Stimulated activated naive B cell treated with anti-CD40 and anti-IgM and Interleukin-4, amounts not matched to agents 10 μg/mL and 1 μg/mL and 100 μg/mL, for 72 hours (primary cell): ENCODE results near the gene DGKB.

Experiments
- ATAC-seq, 2 donors: fragments of 150-1000 bp; cut with Tn5 transposase; replicated peaks; 2 replicates each; pipeline ENCODE4 v1.10.0; 2021; ENCODE audit warnings: moderate library complexity in 1 of 2
- DNase-seq: peaks from one replicate; pipeline ENCODE4 v3.0.0; 2021
- H3K27ac Mint-ChIP-seq: one replicate; pipeline ENCODE4 v1.8.0; 2022; ENCODE audit warnings: mild to moderate bottlenecking, mixed read lengths
- H3K27me3 Mint-ChIP-seq, 2 donors: one replicate each; pipeline ENCODE4 v1.8.0; 2022; ENCODE audit warnings: mixed read lengths in 2 of 2
- H3K36me3 Mint-ChIP-seq, 2 donors: one replicate each; pipeline ENCODE4 v1.8.0; 2022; ENCODE audit warnings: mixed read lengths in 2 of 2, mild to moderate bottlenecking in 1 of 2
- H3K4me1 Mint-ChIP-seq, 2 donors: one replicate each; pipeline ENCODE4 v1.8.0; 2022; ENCODE audit warnings: mixed read lengths in 2 of 2, mild to moderate bottlenecking in 1 of 2
- H3K4me3 Mint-ChIP-seq, 2 donors: one replicate each; pipeline ENCODE4 v1.8.0; 2022; ENCODE audit warnings: mild to moderate bottlenecking in 2 of 2, mixed read lengths in 2 of 2, moderate library complexity in 1 of 2
- H3K9me3 Mint-ChIP-seq, 2 donors: one replicate each; pipeline ENCODE4 v1.8.0; 2022; ENCODE audit warnings: mixed read lengths in 2 of 2, mild to moderate bottlenecking in 1 of 2

The DGKB gene

DNA sequence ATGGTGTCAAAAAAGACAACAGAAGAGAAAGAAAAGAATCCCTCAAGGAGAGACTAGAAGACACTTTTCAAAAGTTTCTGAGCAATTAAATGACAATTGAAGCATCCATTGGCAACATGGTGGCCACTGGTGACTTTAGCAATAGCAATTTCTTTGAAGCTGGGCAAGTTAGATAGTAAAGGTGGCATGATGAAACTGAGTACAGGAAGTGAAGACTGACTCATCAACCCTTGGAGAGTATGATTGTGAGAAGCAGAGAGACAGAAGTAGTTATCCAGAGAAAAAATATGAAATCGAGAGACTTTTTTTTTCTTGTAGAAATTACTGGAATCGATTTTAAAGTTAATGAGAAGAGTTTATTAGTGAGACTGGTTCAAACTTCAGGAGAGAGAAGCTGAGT lies 52.5 kb downstream of the DGKB start:
- ATAC-seq (no peak), DNase-seq (no peak)
- H3K4me3 Mint-ChIP-seq = no peak overlapping the region
- H3K27me3 Mint-ChIP-seq = no peaks in the 10 kb centered on the region
- H3K4me1 Mint-ChIP-seq = no peaks in the 10 kb centered on the region
- no peak overlapping the region for H3K27ac Mint-ChIP-seq
- no peaks in the 10 kb centered on the region for H3K36me3 Mint-ChIP-seq
- no peaks in the 10 kb centered on the region for H3K9me3 Mint-ChIP-seq

DNA sequence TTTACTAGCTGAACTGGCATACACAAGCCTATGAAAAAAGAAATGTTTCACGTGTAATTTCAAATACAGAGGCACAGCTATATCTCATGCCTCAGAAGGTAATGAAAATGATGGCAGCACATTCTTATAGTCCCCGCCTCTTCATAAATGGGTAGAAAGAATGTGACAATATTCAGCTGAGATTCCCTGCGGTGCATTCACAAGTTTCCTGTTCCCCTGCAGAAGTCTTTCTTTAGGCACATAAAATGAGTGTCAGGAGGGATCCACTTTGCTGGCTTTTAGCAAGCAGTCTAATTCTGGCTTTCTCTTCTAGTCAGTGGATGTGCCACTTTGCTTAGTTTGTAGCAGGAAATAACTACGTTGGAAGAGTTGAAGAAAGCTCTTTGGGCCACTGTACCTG lies 56.1 kb downstream of the DGKB start:
- no peak for ATAC-seq
- no peak overlapping the region for H3K4me3 Mint-ChIP-seq

DNA sequence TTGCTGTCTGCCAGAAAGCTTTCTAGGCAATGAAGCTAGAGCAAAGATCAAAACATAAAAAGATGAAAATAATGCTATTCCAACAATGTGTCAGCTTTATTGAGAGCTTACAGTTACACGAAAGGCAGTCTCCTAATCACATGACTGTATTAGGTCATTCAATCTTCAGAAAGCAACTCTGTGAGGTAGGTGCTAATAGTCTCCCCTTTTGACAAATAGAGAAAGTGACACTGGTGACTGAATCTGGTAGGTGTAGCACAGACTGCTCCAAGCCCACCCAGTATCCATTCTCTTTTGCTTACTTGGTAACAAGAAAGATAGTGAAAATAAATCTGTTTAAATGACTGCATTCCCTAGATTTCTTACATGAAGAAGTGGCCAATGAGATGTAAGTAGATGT lies 58.8 kb downstream of the DGKB start:
- Mint-ChIP-seq H3K9me3 (no peaks in the 10 kb centered on the region), H3K4me1 (no peaks in the 10 kb centered on the region), H3K36me3 (no peaks in the 10 kb centered on the region), H3K27me3 (no peaks in the 10 kb centered on the region), H3K4me3 (no peak overlapping the region), H3K27ac (no peak overlapping the region)
- ATAC-seq (no peak), DNase-seq (no peak)

More for the DNA sequence above, 56.1 kb downstream of the DGKB start:
- no peak for DNase-seq
- Mint-ChIP-seq H3K9me3 (no peaks in the 10 kb centered on the region), H3K27ac (no peak overlapping the region), H3K4me1 (no peaks in the 10 kb centered on the region), H3K27me3 (no peaks in the 10 kb centered on the region), H3K36me3 (no peaks in the 10 kb centered on the region)

DNA sequence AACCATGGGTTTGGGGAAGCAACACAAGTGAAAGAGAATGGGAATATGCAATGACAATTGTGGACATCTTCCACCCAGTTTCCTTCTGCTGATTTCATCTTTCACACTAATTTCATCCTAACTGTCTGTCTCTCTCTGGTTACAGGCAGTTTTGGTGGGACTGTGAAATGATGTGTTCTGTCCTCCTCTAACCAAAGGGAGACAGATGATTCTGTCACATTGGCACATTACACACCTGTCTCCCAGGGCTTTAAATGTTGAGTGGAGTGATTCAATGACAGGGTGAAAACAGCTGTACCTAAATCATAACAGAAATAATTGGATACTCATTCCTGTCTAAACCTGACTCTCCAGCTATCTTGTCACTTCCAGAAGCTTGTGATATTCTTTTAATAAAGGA lies 60.0 kb downstream of the DGKB start:
- H3K9me3 Mint-ChIP-seq = no peaks in the 10 kb centered on the region
- H3K4me3 Mint-ChIP-seq = no peak overlapping the region
- no peaks in the 10 kb centered on the region for H3K36me3 Mint-ChIP-seq
- H3K27me3 Mint-ChIP-seq = no peaks in the 10 kb centered on the region
- H3K4me1 Mint-ChIP-seq = no peaks in the 10 kb centered on the region
- no peak for DNase-seq
- H3K27ac Mint-ChIP-seq = no peak overlapping the region
- ATAC-seq = no peak

DNA sequence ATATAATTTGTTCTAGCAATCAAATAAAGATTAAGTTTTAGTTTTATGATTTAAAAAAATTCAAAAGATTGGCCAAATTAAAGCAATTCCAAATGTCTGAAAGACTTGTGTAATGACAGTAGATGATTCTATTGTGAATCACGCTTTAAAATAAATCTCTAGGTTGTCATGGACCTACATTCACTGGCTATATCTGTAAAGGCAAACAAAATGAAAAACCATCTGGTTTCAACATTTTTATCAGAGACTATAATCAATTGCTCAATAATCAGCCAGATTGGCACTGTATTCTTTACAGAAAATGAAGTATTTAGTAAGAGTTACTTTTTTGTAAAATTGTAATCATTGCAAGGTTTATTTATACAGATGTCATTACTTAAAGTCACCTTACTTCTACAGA lies 60.7 kb downstream of the DGKB start:
- DNase-seq (no peak), ATAC-seq (no peak)
- Mint-ChIP-seq H3K27ac (no peak overlapping the region), H3K9me3 (no peaks in the 10 kb centered on the region), H3K4me3 (no peak overlapping the region), H3K27me3 (no peaks in the 10 kb centered on the region), H3K4me1 (no peaks in the 10 kb centered on the region), H3K36me3 (no peaks in the 10 kb centered on the region)

DNA sequence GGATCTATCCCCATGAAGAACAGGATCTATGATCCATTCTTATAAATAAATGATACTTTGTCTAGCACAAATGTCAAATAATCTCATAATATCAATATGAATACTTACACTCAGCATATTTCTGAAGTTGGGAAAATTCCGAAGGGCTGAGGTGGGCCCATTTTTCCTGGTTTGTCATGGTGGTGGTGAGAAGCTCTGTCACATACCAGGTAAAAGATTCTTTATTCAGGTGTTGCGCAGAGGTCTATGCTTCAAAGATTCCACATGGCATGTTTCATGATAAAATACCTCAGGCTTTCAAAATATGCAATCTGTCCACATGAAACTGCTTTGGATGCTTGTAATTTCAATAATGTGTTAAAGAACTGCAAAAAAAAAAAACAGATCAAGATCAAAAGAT lies 61.5 kb downstream of the DGKB start:
- DNase-seq (no peak), ATAC-seq (no peak)
- H3K36me3 Mint-ChIP-seq = no peaks in the 10 kb centered on the region
- H3K27me3 Mint-ChIP-seq = no peaks in the 10 kb centered on the region
- no peak overlapping the region for H3K27ac Mint-ChIP-seq
- H3K4me1 Mint-ChIP-seq = no peaks in the 10 kb centered on the region
- no peaks in the 10 kb centered on the region for H3K9me3 Mint-ChIP-seq
- H3K4me3 Mint-ChIP-seq = no peak overlapping the region

DNA sequence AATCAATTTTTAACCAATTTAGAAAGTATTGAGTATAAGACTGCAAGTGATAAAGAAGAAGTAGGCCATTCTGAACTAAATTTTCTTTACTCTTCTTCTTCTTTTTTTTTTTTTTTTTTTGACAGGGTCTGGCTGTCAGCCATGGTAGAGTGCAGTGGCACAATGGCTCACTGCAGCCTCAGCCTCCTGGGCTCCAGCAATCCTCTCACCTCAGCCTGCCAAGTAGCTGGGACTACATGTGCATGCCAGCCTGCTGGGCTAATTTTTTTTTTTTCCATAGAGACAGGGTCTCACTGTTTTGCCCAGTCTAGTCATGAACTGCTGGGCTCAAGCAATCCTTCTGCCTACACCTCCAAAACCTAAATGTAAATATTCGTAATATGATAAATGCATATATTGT lies 63.2 kb downstream of the DGKB start:
- ATAC-seq (no peak), DNase-seq (no peak)
- H3K9me3 Mint-ChIP-seq = no peaks in the 10 kb centered on the region
- H3K4me1 Mint-ChIP-seq = no peaks in the 10 kb centered on the region
- no peaks in the 10 kb centered on the region for H3K27me3 Mint-ChIP-seq
- H3K4me3 Mint-ChIP-seq = no peak overlapping the region
- H3K27ac Mint-ChIP-seq = no peak overlapping the region
- H3K36me3 Mint-ChIP-seq = no peaks in the 10 kb centered on the region

DNA sequence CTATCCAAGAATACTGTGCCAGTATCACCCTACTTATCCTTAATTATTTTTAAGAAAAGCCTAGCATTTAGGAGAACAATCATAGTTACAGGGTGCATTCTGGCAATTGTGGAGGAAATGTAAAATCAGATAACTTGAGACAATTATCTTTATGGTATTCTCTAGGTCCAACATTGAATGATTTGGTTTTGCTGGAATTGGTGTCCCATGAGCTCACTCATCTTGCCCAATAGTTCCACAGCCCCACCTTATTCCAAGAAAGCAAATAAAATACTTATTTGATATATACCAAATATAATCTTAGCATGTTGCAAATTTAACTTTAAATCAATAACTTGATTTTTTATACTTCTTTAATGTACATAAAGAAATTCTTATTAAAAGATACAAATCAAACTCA lies 65.3 kb downstream of the DGKB start:
- no peak for ATAC-seq
- H3K27ac Mint-ChIP-seq = no peak overlapping the region

DNA sequence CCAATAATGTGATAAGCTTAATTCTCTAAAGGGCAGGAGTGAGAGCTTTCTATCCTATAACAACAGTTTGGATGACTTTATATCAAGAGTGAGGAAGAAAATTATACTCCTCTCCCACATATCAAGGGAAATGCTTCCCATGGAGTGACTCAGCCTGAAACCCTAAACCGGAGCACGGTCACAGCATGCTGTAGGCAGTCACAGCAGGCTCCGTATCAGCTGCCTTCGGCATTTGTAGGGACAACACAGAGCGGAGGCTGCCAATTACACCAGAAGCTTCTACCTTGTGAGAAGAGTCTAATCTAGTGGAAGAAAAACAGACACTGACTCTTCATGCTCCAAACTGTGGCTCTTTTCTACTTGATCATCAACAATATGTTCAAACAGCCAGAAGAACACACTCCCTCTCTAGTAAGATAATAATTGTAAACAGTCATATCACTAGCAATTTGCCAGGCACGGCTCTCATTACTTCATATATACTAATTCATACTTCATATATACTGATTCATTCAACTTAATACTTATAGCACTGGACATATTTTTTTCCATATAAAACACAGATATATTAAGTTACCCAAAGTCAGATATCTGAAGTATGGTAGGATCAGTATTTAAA lies 65.9 kb downstream of the DGKB start:
- Mint-ChIP-seq H3K4me3 (no peak overlapping the region), H3K9me3 (no peaks in the 10 kb centered on the region), H3K4me1 (no peaks in the 10 kb centered on the region), H3K36me3 (no peaks in the 10 kb centered on the region), H3K27me3 (no peaks in the 10 kb centered on the region), H3K27ac (no peak overlapping the region)
- DNase-seq = no peak
- no peak for ATAC-seq

More for the DNA sequence above, 65.3 kb downstream of the DGKB start:
- H3K4me3 Mint-ChIP-seq = no peak overlapping the region
- H3K9me3 Mint-ChIP-seq = no peaks in the 10 kb centered on the region
- no peaks in the 10 kb centered on the region for H3K36me3 Mint-ChIP-seq
- H3K4me1 Mint-ChIP-seq = no peaks in the 10 kb centered on the region
- DNase-seq = no peak
- H3K27me3 Mint-ChIP-seq = no peaks in the 10 kb centered on the region

DNA sequence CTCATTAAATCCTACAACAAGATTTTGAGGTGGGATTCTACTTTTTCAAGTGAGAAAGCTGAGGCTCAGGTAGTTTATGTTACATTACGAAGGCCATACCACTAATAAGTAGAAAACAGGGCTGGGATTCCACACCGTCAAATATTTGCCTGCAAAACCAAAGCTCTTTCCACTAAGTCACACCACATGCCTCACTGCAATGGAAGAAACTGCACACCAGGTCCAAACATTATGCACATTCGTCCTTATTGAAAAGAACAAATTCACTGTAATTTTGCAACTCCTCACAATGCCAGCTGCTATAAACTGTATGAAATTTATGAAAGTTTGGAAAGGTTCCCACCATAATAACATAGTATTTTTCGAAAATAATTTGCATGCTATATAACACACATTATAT lies 66.5 kb downstream of the DGKB start:
- DNase-seq (no peak), ATAC-seq (no peak)
- no peak overlapping the region for H3K4me3 Mint-ChIP-seq
- H3K4me1 Mint-ChIP-seq = no peaks in the 10 kb centered on the region
- H3K27me3 Mint-ChIP-seq = no peaks in the 10 kb centered on the region
- no peaks in the 10 kb centered on the region for H3K9me3 Mint-ChIP-seq
- no peak overlapping the region for H3K27ac Mint-ChIP-seq
- no peaks in the 10 kb centered on the region for H3K36me3 Mint-ChIP-seq

DNA sequence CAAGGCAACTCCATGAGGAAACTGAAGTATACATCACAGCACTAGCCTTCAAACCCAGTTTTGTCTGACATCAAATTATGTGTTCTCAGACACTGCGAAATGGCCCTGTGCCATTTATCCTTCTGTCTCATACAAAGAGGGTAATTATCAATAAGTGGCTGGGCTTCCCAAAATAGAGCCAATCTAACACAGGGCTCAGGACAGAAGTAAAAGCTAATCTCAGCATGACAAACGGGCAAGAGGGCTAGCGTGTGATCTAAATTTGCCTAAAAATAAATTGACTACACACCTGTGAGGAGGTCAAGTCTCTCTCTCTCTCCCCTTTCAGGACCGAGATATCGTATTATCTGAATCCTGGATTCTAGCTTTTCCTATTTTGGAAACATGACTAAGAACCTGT lies 67.2 kb downstream of the DGKB start:
- no peak for ATAC-seq
- no peaks in the 10 kb centered on the region for H3K9me3 Mint-ChIP-seq

DNA sequence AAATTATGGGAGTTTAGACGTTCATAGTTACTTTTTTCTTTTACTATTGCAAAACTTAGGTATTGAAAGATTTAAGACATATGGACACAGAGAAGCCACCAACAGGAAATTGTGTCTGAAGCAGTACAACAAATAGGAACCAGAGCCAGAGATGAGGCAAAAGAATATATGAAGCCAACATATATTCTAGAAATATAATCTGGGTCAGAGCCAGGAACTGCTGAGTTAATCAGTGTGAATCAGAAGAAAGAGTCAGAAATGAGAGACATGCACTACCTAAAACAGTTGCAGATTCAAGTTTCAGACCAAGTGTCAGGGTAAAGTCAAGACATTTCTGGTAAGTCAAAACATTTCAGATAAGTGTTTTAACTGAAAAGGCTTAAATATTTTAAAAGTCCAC lies 67.7 kb downstream of the DGKB start:
- Mint-ChIP-seq H3K9me3 (no peaks in the 10 kb centered on the region), H3K4me1 (no peaks in the 10 kb centered on the region), H3K27me3 (no peaks in the 10 kb centered on the region), H3K27ac (no peak overlapping the region), H3K36me3 (no peaks in the 10 kb centered on the region), H3K4me3 (no peak overlapping the region)
- ATAC-seq (no peak), DNase-seq (no peak)

More for the DNA sequence above, 67.2 kb downstream of the DGKB start:
- Mint-ChIP-seq H3K4me3 (no peak overlapping the region), H3K27me3 (no peaks in the 10 kb centered on the region), H3K4me1 (no peaks in the 10 kb centered on the region), H3K27ac (no peak overlapping the region), H3K36me3 (no peaks in the 10 kb centered on the region)
- no peak for DNase-seq

DNA sequence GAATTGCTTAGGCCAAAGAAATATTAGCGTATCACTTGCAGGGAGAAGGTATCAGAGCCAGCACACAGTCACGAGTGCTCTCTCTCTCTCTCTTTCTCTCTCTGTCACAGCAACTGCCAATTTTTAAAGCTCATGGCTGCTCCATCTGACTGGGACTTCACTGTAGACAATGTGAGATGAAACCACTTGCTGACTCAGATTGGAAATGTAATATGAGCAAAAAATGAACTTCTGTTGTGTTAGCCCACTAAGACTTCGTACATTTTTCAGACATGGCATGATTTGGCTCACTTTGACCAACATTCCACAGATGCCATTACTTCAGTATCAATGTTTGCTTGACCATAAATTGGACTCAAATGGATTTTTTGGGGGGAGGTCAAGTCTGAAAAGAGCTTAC lies 68.1 kb downstream of the DGKB start:
- H3K36me3 Mint-ChIP-seq = no peaks in the 10 kb centered on the region
- ATAC-seq (no peak), DNase-seq (no peak)
- H3K27me3 Mint-ChIP-seq = no peaks in the 10 kb centered on the region
- no peaks in the 10 kb centered on the region for H3K9me3 Mint-ChIP-seq
- H3K4me1 Mint-ChIP-seq = no peaks in the 10 kb centered on the region
- H3K27ac Mint-ChIP-seq = no peak overlapping the region
- H3K4me3 Mint-ChIP-seq = no peak overlapping the region

DNA sequence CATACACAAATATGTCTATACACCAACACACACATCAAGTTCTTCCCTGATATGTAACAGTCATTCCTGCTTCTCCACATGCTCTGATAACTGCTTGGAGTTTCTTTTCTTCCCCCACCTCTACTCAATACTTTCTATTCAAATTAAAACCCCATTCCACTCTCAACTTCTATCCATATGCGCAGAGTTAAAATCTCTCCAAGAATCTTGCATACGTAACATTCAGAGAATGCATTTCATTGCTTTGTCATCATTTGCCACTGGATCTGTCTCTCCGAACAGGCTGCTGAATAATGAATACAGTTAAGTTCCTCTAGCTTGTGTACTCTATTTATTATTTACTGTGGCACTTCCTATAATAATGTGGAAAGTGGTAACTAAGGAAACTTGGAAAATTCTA lies 68.8 kb downstream of the DGKB start:
- H3K9me3 Mint-ChIP-seq = no peaks in the 10 kb centered on the region
- no peaks in the 10 kb centered on the region for H3K4me1 Mint-ChIP-seq
- H3K27me3 Mint-ChIP-seq = no peaks in the 10 kb centered on the region
- no peak for ATAC-seq
- no peak overlapping the region for H3K4me3 Mint-ChIP-seq
- no peak for DNase-seq
- H3K27ac Mint-ChIP-seq = no peak overlapping the region
- H3K36me3 Mint-ChIP-seq = no peaks in the 10 kb centered on the region

DNA sequence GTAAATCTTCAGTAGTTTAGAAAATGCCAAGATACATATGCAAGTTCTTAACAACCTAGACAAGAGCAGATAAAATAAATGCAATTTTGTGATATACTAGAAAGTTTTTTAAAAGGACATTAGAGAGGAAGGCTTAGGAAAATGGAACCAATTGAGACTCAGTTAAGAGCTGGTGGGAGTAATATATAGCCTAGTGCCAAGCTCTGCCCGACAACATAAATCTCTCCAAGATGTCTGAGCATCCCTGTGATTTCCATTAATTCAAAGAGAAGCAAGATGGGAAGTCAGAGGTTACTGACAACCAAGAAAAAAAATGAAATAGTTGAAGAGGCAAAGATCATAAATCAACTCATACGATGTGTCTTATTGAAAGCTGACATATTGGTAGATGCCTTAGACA lies 74.5 kb downstream of the DGKB start:
- Mint-ChIP-seq H3K27me3 (no peaks in the 10 kb centered on the region), H3K9me3 (peaks cover 0 to 3% of the 10 kb centered on the region in 2 donors), H3K36me3 (no peaks in the 10 kb centered on the region), H3K27ac (no peak overlapping the region), H3K4me3 (no peak overlapping the region), H3K4me1 (no peaks in the 10 kb centered on the region)
- no peak for DNase-seq
- ATAC-seq = no peak

DNA sequence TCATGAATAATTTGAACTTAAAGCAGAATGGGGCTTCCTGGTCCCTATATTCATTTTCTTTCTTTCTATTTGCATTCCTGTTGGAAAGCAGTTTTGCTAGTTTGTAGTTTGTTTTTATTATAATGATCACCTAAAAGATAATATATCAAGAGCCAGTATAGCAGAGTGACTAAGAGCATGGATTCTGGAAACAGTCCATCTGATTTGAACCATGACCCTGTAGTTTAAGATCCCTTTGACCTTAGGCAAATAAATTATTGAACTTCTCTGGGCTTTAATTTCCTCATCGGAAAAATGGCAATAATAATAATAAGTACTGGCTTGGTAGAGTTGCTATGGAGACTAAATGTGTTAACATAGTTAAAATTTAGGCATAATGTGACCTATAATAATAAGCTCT lies 76.1 kb downstream of the DGKB start:
- Mint-ChIP-seq H3K27ac (no peak overlapping the region), H3K27me3 (no peaks in the 10 kb centered on the region), H3K9me3 (peaks cover 3 to 5% of the 10 kb centered on the region in 2 donors), H3K4me1 (no peaks in the 10 kb centered on the region), H3K36me3 (no peaks in the 10 kb centered on the region), H3K4me3 (no peak overlapping the region)
- no peak for ATAC-seq
- DNase-seq = no peak
